Neural cell (in vitro differentiated cells): Measurements from ENCODE around the gene SERINC5.

Source experiments
- CTCF ChIP-seq: fragments of 450-650 bp; IDR thresholded peaks from 2 replicates; pipeline ENCODE4 v1.5.1; 2014; ENCODE audit warnings: antibody characterized with exemption, mild to moderate bottlenecking, moderate library complexity; ENCODE audit not compliant: poor library complexity, severe bottlenecking
- EP300 ChIP-seq: fragments of 450-650 bp; conservative IDR thresholded peaks from 2 replicates; pipeline ENCODE4 v1.6.1; 2014; ENCODE audit warnings: antibody characterized with exemption, mild to moderate bottlenecking, moderate library complexity; ENCODE audit not compliant: poor library complexity, severe bottlenecking
- EZH2 ChIP-seq: fragments of 200-600, 300-800 bp; shearing (Covaris generic), sonication (generic); IDR thresholded peaks from 2 replicates; pipeline ENCODE4 v1.6.1; 2014; ENCODE audit warnings: antibody characterized with exemption, low read length, borderline replicate concordance, mild to moderate bottlenecking; ENCODE audit not compliant: insufficient read depth, poor library complexity, severe bottlenecking
- MXI1 ChIP-seq: fragments of 450-650 bp; conservative IDR thresholded peaks from 2 replicates; pipeline ENCODE4 v1.6.1; 2014; ENCODE audit warnings: antibody characterized with exemption, mild to moderate bottlenecking; ENCODE audit not compliant: poor library complexity, severe bottlenecking
- POLR2AphosphoS5 ChIP-seq: IDR thresholded peaks from 2 replicates; pipeline ENCODE4 v1.6.1; 2012
- RAD21 ChIP-seq: fragments of 450-650 bp; conservative IDR thresholded peaks from 2 replicates; pipeline ENCODE4 v1.6.1; 2014; ENCODE audit warnings: antibody characterized with exemption, mild to moderate bottlenecking, moderate library complexity
- SMC3 ChIP-seq: fragments of 450-650 bp; conservative IDR thresholded peaks from 2 replicates; pipeline ENCODE4 v1.6.1; 2014; ENCODE audit warnings: antibody characterized with exemption, mild to moderate bottlenecking, moderate library complexity; ENCODE audit not compliant: poor library complexity
- TAF1 ChIP-seq: IDR thresholded peaks from 2 replicates; pipeline ENCODE4 v1.6.1; 2012; ENCODE audit warnings: low read depth

DNA sequence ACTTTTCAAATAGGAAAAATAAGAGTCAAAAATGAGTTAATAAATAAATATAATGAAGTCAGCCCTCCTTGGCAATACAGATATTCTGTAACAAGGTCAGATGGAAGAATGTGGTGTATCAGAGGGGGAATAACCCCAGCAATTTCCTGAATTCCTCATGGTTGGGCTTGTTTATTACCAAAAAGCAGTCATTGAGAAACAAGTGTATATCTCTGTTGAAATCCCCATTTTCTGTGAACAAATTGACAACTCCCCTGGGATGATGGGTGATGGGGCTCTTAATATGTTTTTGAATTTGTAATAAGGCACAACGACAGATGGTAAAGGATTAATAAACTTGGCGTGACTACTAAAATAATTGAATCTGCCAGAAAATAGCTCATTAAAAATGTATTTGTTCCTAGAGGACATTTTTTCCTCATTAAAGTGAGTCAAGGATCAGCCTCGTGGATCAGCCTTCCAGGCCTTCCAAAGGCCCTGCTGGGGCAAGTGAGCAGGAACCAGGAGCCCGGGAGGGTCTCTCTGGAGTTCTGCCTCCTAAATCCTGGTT lies 186.5 kb downstream of the SERINC5 start:
- TF ChIP-seq CTCF (no peak), EZH2 (no peak), EP300 (no peak), RAD21 (no peak), SMC3 (no peak), POLR2AphosphoS5 (no peak), TAF1 (no peak), MXI1 (no peak)
